Cortex of kidney (tissue), 1 donor: ENCODE results near the gene TSC1.

Source experiments
- DNase-seq: peaks from one replicate; lab custom pipeline; 2025; lab: John Stamatoyannopoulos, UW

Gene TSC1

GRCh38 chr9:132887181-132888120 lies 57.0 kb downstream of the TSC1 start:
- no peak for DNase-seq

- DNase-seq, result no peak
Observed at GRCh38 chr9:132886334-132886725, 58.1 kb downstream of the TSC1 start.

GRCh38 chr9:132885720-132886333 lies 58.6 kb downstream of the TSC1 start:
- DNase-seq, result no peak

- no peak for DNase-seq
Observed at GRCh38 chr9:132883349-132884294, 60.8 kb downstream of the TSC1 start.

- DNase-seq, result no peak
Observed at GRCh38 chr9:132882616-132883015, 61.8 kb downstream of the TSC1 start.

GRCh38 chr9:132881826-132882225 lies 62.6 kb downstream of the TSC1 start:
- no peak for DNase-seq

- no peak for DNase-seq
Observed at GRCh38 chr9:132880324-132880661, 64.1 kb downstream of the TSC1 start.

- no peak for DNase-seq
Observed at GRCh38 chr9:132879457-132880323, 64.7 kb downstream of the TSC1 start.

GRCh38 chr9:132878695-132879456 lies 65.5 kb downstream of the TSC1 start, which contains the start of gene SPACA9:
Gene SPACA9, plus strand, starts transcription at chr9:132878898. Its CDS starts 5,050 bp downstream, at chr9:132883948.
- no peak for DNase-seq

GRCh38 chr9:132877824-132878694 lies 66.4 kb downstream of the TSC1 start, which contains the start of gene AK8:
Gene AK8, minus strand, starts transcription at chr9:132878284. Its CDS starts 29 bp downstream, at chr9:132878255.
- DNase-seq, result no peak

GRCh38 chr9:132877458-132877823 lies 67.0 kb downstream of the TSC1 start:
- no peak for DNase-seq

- DNase-seq, result no peak
Observed at GRCh38 chr9:132876849-132877248, 67.6 kb downstream of the TSC1 start.

- DNase-seq, result no peak
Observed at GRCh38 chr9:132875159-132875558, 69.3 kb downstream of the TSC1 start.

GRCh38 chr9:132873403-132873802 lies 71.0 kb downstream of the TSC1 start:
- DNase-seq, result no peak

- no peak for DNase-seq
Observed at GRCh38 chr9:132869266-132869665, 75.2 kb downstream of the TSC1 start.

GRCh38 chr9:132866898-132867297 lies 77.5 kb downstream of the TSC1 start:
- no peak for DNase-seq

GRCh38 chr9:132864691-132865090 lies 79.7 kb downstream of the TSC1 start:
- DNase-seq, result no peak

- DNase-seq, result no peak
Observed at GRCh38 chr9:132864277-132864676, 80.1 kb downstream of the TSC1 start.

GRCh38 chr9:132863096-132863495 lies 81.3 kb downstream of the TSC1 start:
- DNase-seq, result no peak
